T-cell (primary cell): ENCODE measurements around the gene BNIP1. TPM values are rescaled to one million over a fixed set of nuclear protein-coding genes. Genes with fewer than 3 reads are reported as not detected.

Experiments used
- ATAC-seq, 4 experiments: fragments of 200-7000 bp in 3 of 4; fragments of 150-1000 bp in 1 of 4; cut with Tn5 transposase; replicated peaks in 1 of 4; 1 replicate in 3 of 4; 2 replicates in 1 of 4; pipeline ENCODE4 v1.10.0; 2021; ENCODE audit warnings: moderate library complexity in 3 of 4, mild to moderate bottlenecking in 2 of 4, moderate number of reproducible peaks in 1 of 4
- CTCF ChIA-PET, 2 donors: fragments of 300-600 bp; sonication (Branson Sonifier 250); formaldehyde crosslinking; loops; one replicate each; lab custom pipeline; 2022; ENCODE audit warnings: antibody characterized with exemption in 2 of 2; lab: Charles Lee
- POLR2A ChIA-PET, 2 donors: fragments of 300-600 bp; sonication (Branson Sonifier 250); formaldehyde crosslinking; loops; one replicate each; lab custom pipeline; 2022; ENCODE audit warnings: antibody characterized with exemption in 2 of 2; lab: Charles Lee
- DNase-seq, 35 experiments: peaks; one replicate each; pipeline versions ENCODE4 v3.0.0 to v3.0.0-alpha.2; 2013 to 2023
- H3K27ac ChIP-seq: one replicate; pipeline ENCODE4 v1.5.1; 2013; ENCODE audit warnings: low read length
- H3K27me3 ChIP-seq, 2 experiments: replicated peaks in 1 of 2; 1 replicate in 1 of 2; 2 replicates in 1 of 2; pipeline versions ENCODE4 v1.6.1 to v1.7.0; 2013; ENCODE audit warnings: low read length in 1 of 2, mixed read lengths in 1 of 2; ENCODE audit not compliant: control insufficient read depth in 2 of 2, insufficient read depth in 2 of 2; ENCODE audit errors: extremely low read depth in 1 of 2
- H3K36me3 ChIP-seq, 2 donors: 1 replicate in 1 of 2; 2 replicates in 1 of 2; pipeline versions ENCODE4 v1.6.1 to v1.7.0; 2013; ENCODE audit warnings: low read length in 1 of 2; ENCODE audit not compliant: control insufficient read depth in 2 of 2, insufficient read depth in 1 of 2; ENCODE audit errors: extremely low read depth in 1 of 2
- H3K4me1 ChIP-seq, 2 experiments: 1 replicate in 1 of 2; 2 replicates in 1 of 2; pipeline versions ENCODE4 v1.6.1 to v1.7.0; 2013; ENCODE audit warnings: low read length in 2 of 2, mixed read lengths in 1 of 2; ENCODE audit not compliant: insufficient read depth in 2 of 2, control insufficient read depth in 1 of 2; ENCODE audit errors: extremely low read depth in 1 of 2
- H3K4me3 ChIP-seq, 2 donors: 1 replicate in 1 of 2; 2 replicates in 1 of 2; pipeline versions ENCODE4 v1.5.1 to v1.7.0; 2013; ENCODE audit warnings: mild to moderate bottlenecking in 2 of 2, low read length in 1 of 2, moderate library complexity in 1 of 2; ENCODE audit not compliant: control insufficient read depth in 1 of 2; ENCODE audit errors: extremely low read depth in 1 of 2
- H3K9me3 ChIP-seq: 2 replicates; pipeline ENCODE4 v1.7.0; 2013
- H3K27ac Mint-ChIP-seq, 2 donors: one replicate each; pipeline ENCODE4 v1.8.0; 2020 to 2021; ENCODE audit warnings: mild to moderate bottlenecking in 2 of 2, mixed read lengths in 2 of 2
- H3K27me3 Mint-ChIP-seq, 2 donors: one replicate each; pipeline ENCODE4 v1.8.0; 2021 to 2022; ENCODE audit warnings: mixed read lengths in 2 of 2
- H3K36me3 Mint-ChIP-seq: one replicate; pipeline ENCODE4 v1.8.0; 2021; ENCODE audit warnings: mixed read lengths
- H3K4me1 Mint-ChIP-seq, 3 donors: one replicate each; pipeline ENCODE4 v1.8.0; 2020 to 2022; ENCODE audit warnings: mixed read lengths in 3 of 3, mild to moderate bottlenecking in 1 of 3
- H3K4me3 Mint-ChIP-seq, 3 donors: one replicate each; pipeline ENCODE4 v1.8.0; 2020 to 2022; ENCODE audit warnings: mild to moderate bottlenecking in 3 of 3, mixed read lengths in 3 of 3, moderate library complexity in 3 of 3
- H3K9me3 Mint-ChIP-seq, 3 donors: one replicate each; pipeline ENCODE4 v1.8.0; 2020 to 2022; ENCODE audit warnings: mixed read lengths in 3 of 3
- WGBS: methylation state at CpG from one replicate; pipeline ENCODE4 v1.1.5; 2013; ENCODE audit warnings: missing lambda C conversion rate; ENCODE audit not compliant: insufficient coverage; 5-methylcytosine and 5-hydroxymethylcytosine counted together
- total RNA-seq, 35 experiments: library from RNA in 6 of 35; stranded (reverse) in 6 of 35; fragments of 120-200 nt in 1 of 35; gene quantifications; one replicate each; pipeline versions ENCODE4 v1.2.1 to v1.2.4 and lab custom pipeline; 2013 to 2026

The BNIP1 gene
- total RNA-seq, 5 donors from 2014 or later (not counting 1 experiment from before 2014, with no cell fraction given) = 7.0 to 27.1 (median 9.4) TPM

DNA sequence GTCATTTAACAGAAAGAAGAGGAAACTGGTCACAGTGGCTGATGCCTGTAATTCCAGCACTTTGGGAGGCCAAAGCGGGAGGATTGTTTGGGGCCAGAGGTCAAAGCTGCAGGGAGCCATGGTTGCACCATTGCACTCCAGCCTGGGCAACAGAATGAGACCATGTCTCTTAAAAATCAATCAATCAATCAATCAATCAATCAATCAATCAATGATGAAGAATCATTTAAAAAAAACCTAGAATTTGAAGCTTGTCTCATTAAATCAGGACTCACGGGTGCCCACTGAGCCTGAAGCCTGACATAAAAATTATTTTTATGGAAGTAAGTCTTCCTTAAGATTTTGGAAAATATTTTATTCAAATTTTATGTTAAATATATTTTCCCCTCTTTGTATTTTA lies 43.9 kb downstream of the BNIP1 start:
- no peaks in the 10 kb centered on the region for H3K9me3 ChIP-seq
- no peak overlapping the region for H3K4me3 Mint-ChIP-seq
- 100% methylated on average over 1 of the region's 2 CpGs for WGBS

DNA sequence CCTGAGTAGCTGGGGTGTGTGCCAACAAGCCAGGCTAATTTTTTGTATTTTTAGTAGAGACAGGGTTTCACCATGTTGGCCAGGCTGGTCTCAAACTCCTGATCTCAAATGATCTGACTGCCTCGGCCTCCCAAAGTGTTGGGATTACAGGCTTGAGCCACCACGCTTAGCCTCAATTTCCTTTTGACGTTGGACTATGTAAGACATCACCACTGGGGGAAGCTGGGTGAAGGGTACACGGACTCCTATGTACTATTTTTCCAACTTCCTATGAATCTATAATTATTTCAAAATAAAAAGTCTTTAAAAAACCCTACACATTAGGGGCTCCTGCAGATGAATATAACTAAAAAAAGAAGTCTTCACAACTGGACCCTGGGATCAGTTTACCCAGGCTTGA lies 46.7 kb downstream of the BNIP1 start:
- H3K27me3 ChIP-seq = peaks cover 0 to 11% of the 10 kb centered on the region in 2 experiments
- Mint-ChIP-seq H3K4me3 (no peak overlapping the region), H3K9me3 (no peaks in the 10 kb centered on the region), H3K27me3 (peaks cover 4 to 6% of the 10 kb centered on the region in 2 donors), H3K4me1 (no peaks in the 10 kb centered on the region), H3K27ac (no peak overlapping the region), H3K36me3 (no peaks in the 10 kb centered on the region)
- CTCF ChIA-PET = no interaction called here
- H3K4me1 ChIP-seq = no peaks in the 10 kb centered on the region
- H3K36me3 ChIP-seq = no peaks in the 10 kb centered on the region
- 94% methylated on average over 2 of the region's 4 CpGs for WGBS
- DNase-seq (no peak), ATAC-seq (no peak)
- no peak overlapping the region for H3K4me3 ChIP-seq
- H3K27ac ChIP-seq = no peak overlapping the region
- no peaks in the 10 kb centered on the region for H3K9me3 ChIP-seq
- POLR2A ChIA-PET = interaction anchor here in 1 of 2 donors (0.7 kb wide), 1 partner anchor 304 kb away, joined by 3 read pairs; no protein-coding TSS in a partner anchor

More for the DNA sequence above, 43.9 kb downstream of the BNIP1 start:
- Mint-ChIP-seq H3K27ac (no peak overlapping the region), H3K36me3 (no peaks in the 10 kb centered on the region), H3K4me1 (no peaks in the 10 kb centered on the region), H3K9me3 (no peaks in the 10 kb centered on the region), H3K27me3 (peaks cover 4 to 6% of the 10 kb centered on the region in 2 donors)
- CTCF ChIA-PET = no interaction called here
- Histone ChIP-seq H3K4me3 (no peak overlapping the region), H3K27ac (no peak overlapping the region), H3K36me3 (no peaks in the 10 kb centered on the region), H3K4me1 (no peaks in the 10 kb centered on the region), H3K27me3 (peaks cover 0 to 8% of the 10 kb centered on the region in 2 experiments)
- ATAC-seq = no peak
- no peak for DNase-seq
- POLR2A ChIA-PET = no interaction called here

DNA sequence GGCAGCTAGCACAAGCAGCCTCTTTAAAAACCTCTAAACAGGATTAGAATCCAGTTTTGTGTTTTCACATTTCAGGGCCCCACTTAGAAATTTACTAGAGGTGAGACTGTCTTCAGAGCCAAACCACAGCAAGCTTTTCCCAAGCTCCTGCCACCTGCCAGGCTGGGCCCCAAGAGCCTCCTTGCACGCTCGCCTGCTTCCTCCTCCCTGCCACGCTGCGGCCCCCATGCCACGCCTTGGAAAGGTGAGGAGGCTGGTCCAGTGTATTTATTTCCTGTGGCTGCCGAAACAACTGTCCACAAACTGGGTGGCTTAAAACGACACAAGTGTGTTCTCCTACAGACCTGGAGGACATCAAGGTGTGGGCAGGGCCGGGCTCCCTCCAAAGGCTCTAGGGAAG lies 47.2 kb downstream of the BNIP1 start:
- WGBS = 78% methylated on average over 8 of the region's 8 CpGs
- no peak overlapping the region for H3K27ac ChIP-seq
- H3K36me3 Mint-ChIP-seq = no peaks in the 10 kb centered on the region
- ChIA-PET CTCF (no interaction called here), POLR2A (no interaction called here)
- ATAC-seq (no peak), DNase-seq (no peak)
- no peak overlapping the region for H3K4me3 ChIP-seq
- H3K4me1 ChIP-seq = no peaks in the 10 kb centered on the region
- H3K36me3 ChIP-seq = no peaks in the 10 kb centered on the region
- H3K9me3 ChIP-seq = no peaks in the 10 kb centered on the region
- H3K4me1 Mint-ChIP-seq = no peaks in the 10 kb centered on the region
- H3K27ac Mint-ChIP-seq = no peak overlapping the region
- H3K4me3 Mint-ChIP-seq = no peak overlapping the region
- H3K27me3 Mint-ChIP-seq = peaks cover 4 to 9% of the 10 kb centered on the region in 2 donors
- H3K27me3 ChIP-seq = peaks cover 0 to 11% of the 10 kb centered on the region in 2 experiments
- H3K9me3 Mint-ChIP-seq = no peaks in the 10 kb centered on the region

DNA sequence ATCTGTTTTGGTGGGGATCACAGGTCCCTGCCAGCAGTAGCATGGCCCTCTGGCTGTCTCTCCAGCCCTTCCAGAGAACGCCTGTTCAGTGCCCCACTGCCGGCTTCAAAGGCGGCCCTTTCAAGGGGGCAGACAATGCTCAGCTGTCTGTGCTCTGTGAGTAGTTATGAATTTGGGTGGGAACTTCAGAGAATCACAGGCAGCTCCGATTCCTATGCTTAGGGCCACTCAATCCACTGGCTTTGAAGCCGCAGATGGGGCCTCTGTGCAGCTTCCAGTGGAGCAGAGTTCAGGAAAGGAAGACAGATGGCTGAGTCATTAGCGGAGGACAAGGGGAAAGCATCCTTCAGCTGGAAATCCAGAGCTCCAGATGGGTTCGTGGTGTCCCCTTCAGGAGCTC lies 48.2 kb downstream of the BNIP1 start:
- Histone ChIP-seq H3K4me1 (no peaks in the 10 kb centered on the region), H3K9me3 (no peaks in the 10 kb centered on the region), H3K4me3 (no peak overlapping the region), H3K36me3 (no peaks in the 10 kb centered on the region), H3K27ac (no peak overlapping the region), H3K27me3 (peaks cover 0 to 19% of the 10 kb centered on the region in 2 experiments)
- DNase-seq (no peak), ATAC-seq (no peak)
- Mint-ChIP-seq H3K4me3 (no peak overlapping the region), H3K36me3 (no peaks in the 10 kb centered on the region), H3K9me3 (no peaks in the 10 kb centered on the region), H3K4me1 (no peaks in the 10 kb centered on the region), H3K27ac (no peak overlapping the region), H3K27me3 (peaks cover 4 to 10% of the 10 kb centered on the region in 2 donors)
- ChIA-PET POLR2A (no interaction called here), CTCF (interaction anchor here in 1 of 2 donors (1.2 kb wide), 1 partner anchor 9 kb away, joined by 5 read pairs; no protein-coding TSS in a partner anchor)
- WGBS = 79% methylated on average over 4 of the region's 7 CpGs

DNA sequence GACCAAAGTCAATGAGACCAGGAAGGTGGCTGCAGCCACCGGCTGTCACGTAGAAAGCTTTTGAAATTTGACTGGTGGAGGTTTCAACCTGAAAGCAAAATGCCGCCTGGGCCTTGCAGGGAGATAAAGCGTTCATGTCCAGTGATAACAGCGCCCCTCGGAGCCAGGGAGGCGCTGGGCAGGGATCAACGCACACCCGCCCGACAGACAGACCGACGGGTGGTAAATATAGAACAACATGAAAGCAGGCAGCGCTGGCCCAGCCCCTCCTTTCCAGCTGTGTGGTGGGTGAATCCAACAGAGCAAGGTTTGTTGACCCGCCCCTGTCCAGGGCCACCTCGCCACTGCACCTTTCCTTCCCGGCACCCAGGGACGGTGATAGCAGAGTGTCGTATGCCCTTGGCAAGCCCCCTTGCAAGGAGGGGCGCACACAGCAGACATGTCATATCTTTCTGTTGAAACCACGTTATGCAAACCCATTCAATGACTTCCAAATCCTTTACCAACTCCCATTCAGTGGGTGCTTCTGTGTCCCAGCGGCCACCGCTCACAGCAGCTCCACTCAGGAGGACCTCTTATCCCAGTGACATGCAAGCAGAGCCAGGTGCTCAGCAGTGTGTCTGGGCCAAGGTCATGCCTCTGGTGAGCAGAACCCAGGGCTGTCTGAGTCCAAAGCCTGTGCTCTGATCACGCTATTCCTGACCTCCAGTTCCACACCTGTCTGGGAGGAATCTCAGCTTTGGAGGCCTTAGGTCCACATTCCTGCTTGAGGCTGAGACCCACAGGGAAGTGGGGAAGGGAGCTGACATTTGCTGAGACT lies 52.0 kb downstream of the BNIP1 start:
- DNase-seq (peak in 1 of 35 experiments; percentile 20), ATAC-seq (no peak)
- Mint-ChIP-seq H3K27ac (no peak overlapping the region), H3K9me3 (peaks cover 0 to 10% (median 6%) of the 10 kb centered on the region in 3 donors), H3K36me3 (peaks cover 3% of the 10 kb centered on the region), H3K27me3 (peaks cover 13 to 22% of the 10 kb centered on the region in 2 donors), H3K4me1 (no peaks in the 10 kb centered on the region), H3K4me3 (no peak overlapping the region)
- CTCF ChIA-PET = interaction anchor here in 1 of 2 donors (0.5 to 0.6 kb wide), 2 partner anchors 13 to 22 kb away, joined by 3 to 5 read pairs; no protein-coding TSS in a partner anchor
- Histone ChIP-seq H3K4me1 (no peaks in the 10 kb centered on the region), H3K27ac (no peak overlapping the region), H3K4me3 (no peak overlapping the region), H3K27me3 (peaks cover 0 to 30% of the 10 kb centered on the region in 2 experiments), H3K9me3 (no peaks in the 10 kb centered on the region), H3K36me3 (no peaks in the 10 kb centered on the region)
- POLR2A ChIA-PET = no interaction called here
- WGBS = 88% methylated on average over 20 of the region's 23 CpGs

DNA sequence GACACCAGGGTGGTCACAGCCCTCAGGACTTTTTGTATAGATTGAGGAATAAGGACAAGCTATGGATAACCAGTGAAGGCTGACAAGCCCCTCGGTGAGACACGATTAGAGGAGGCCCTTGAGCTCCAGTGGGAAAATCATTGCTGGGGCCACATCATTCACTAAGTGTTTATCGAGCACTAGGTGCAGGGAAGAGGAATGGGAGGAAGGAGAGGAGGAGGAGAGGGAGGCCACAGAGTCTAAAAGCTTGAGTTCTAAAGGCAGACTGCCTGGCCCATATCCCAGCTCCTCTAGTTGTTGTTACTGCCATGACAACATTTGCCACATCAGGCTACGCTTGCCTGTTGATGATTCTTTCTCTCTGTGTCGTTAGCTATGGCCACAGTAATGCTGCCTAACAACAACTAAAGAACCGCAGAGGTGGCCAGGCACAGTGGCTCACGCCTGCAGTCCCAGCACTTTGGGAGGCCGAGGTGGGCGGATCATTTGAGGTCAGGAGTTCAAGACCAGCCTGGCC lies 53.1 kb downstream of the BNIP1 start:
- Mint-ChIP-seq H3K4me3 (no peak overlapping the region), H3K36me3 (peaks cover 3% of the 10 kb centered on the region), H3K27me3 (peaks cover 14 to 25% of the 10 kb centered on the region in 2 donors), H3K27ac (no peak overlapping the region), H3K9me3 (peaks cover 0 to 10% (median 6%) of the 10 kb centered on the region in 3 donors), H3K4me1 (no peaks in the 10 kb centered on the region)
- peaks cover 0 to 33% of the 10 kb centered on the region in 2 experiments for H3K27me3 ChIP-seq
- no peak for ATAC-seq
- H3K4me1 ChIP-seq = no peaks in the 10 kb centered on the region
- no peak overlapping the region for H3K4me3 ChIP-seq
- no peak for DNase-seq
- ChIA-PET CTCF (interaction anchor here in 1 of 2 donors (0.5 kb wide), 1 partner anchor 21 kb away, joined by 3 read pairs; no protein-coding TSS in a partner anchor), POLR2A (no interaction called here)
- no peak overlapping the region for H3K27ac ChIP-seq
- H3K9me3 ChIP-seq = no peaks in the 10 kb centered on the region
- no peaks in the 10 kb centered on the region for H3K36me3 ChIP-seq
- WGBS = 86% methylated on average over 5 of the region's 9 CpGs
